CD4-positive, alpha-beta memory T cell (primary cell): ENCODE measurements around the gene CDK3. TPM values are rescaled to one million over a fixed set of nuclear protein-coding genes. Genes with fewer than 3 reads are reported as not detected.

Source experiments
- polyA plus RNA-seq, 2 donors: library from polyadenylated mRNA; unstranded; fragments of 300-500 nt; fragmentation: Illumina TruSeq; gene quantifications; one replicate each; pipeline ENCODE4 v1.2.3, GENCODE V29; 2021
- total RNA-seq, 2 experiments: library from RNA; stranded (reverse); gene quantifications; one replicate each; pipeline ENCODE4 v1.2.3, GENCODE V29; 2021

The CDK3 gene
- total and polyA plus RNA-seq, 4 experiments from 2014 or later = 1.0 to 9.7 (median 5.4) TPM

Other genes starting within 250 kb of the CDK3 start
- 10 to 100 TPM; 25.7 to 25.9 TPM for gene GALK1, start 235.7 kb upstream of the CDK3 start, total RNA-seq
- gene GALK1, start 235.7 kb upstream of the CDK3 start, polyA plus RNA-seq = 10 to 100 TPM; 17.5 to 18.1 TPM
- gene UNK, start 216.0 kb upstream of the CDK3 start, total RNA-seq = 10 to 100 TPM; 45.8 to 48.1 TPM
- gene UNK, start 216.0 kb upstream of the CDK3 start, polyA plus RNA-seq = 10 to 100 TPM; 22.2 to 22.9 TPM
- 100 to 1,000 TPM; 161 to 171 TPM for gene UNC13D, start 156.5 kb upstream of the CDK3 start, total RNA-seq
- 10 to 100 TPM; 39.6 to 78.9 TPM for gene UNC13D, start 156.5 kb upstream of the CDK3 start, polyA plus RNA-seq
- 100 to 1,000 TPM; 159 to 160 TPM for gene WBP2, start 145.5 kb upstream of the CDK3 start, total RNA-seq
- gene WBP2, start 145.5 kb upstream of the CDK3 start, polyA plus RNA-seq = 100 to 1,000 TPM in 1 of 2 donors, 10 to 100 TPM in 1; 80.3 to 127 TPM
- 10 to 100 TPM; 17.5 to 22.6 TPM for gene TRIM47, start 122.3 kb upstream of the CDK3 start, total RNA-seq
- 10 to 100 TPM; 11.2 to 26.8 TPM for gene TRIM47, start 122.3 kb upstream of the CDK3 start, polyA plus RNA-seq
- 10 to 100 TPM; 36.5 to 36.9 TPM for gene TRIM65, start 103.9 kb upstream of the CDK3 start, total RNA-seq
- 10 to 100 TPM; 17.7 to 28.8 TPM for gene TRIM65, start 103.9 kb upstream of the CDK3 start, polyA plus RNA-seq
- gene MRPL38, start 96.0 kb upstream of the CDK3 start, total RNA-seq = 100 to 1,000 TPM; 126 to 142 TPM
- 10 to 100 TPM; 59.1 to 89.0 TPM for gene MRPL38, start 96.0 kb upstream of the CDK3 start, polyA plus RNA-seq
- gene FBF1, start 59.8 kb upstream of the CDK3 start, total RNA-seq = 10 to 100 TPM; 39.6 to 42.7 TPM
- 1 to 10 TPM; 3.7 to 4.0 TPM for gene FBF1, start 59.8 kb upstream of the CDK3 start, polyA plus RNA-seq
- 10 to 100 TPM; 30.4 to 31.7 TPM for gene ACOX1, start 21.7 kb upstream of the CDK3 start, total RNA-seq
- 10 to 100 TPM; 10.2 to 14.4 TPM for gene ACOX1, start 21.7 kb upstream of the CDK3 start, polyA plus RNA-seq
- gene TEN1, start 21.6 kb upstream of the CDK3 start, total RNA-seq = 10 to 100 TPM; 10.2 to 16.1 TPM
- gene TEN1, start 21.6 kb upstream of the CDK3 start, polyA plus RNA-seq = 10 to 100 TPM; 13.1 to 20.2 TPM
- gene EVPL, start 26.5 kb downstream of the CDK3 start, total RNA-seq = not detected
- gene EVPL, start 26.5 kb downstream of the CDK3 start, polyA plus RNA-seq = not detected
- 10 to 100 TPM; 86.5 to 92.4 TPM for gene SRP68, start 71.7 kb downstream of the CDK3 start, total RNA-seq
- 10 to 100 TPM; 59.1 to 84.9 TPM for gene SRP68, start 71.7 kb downstream of the CDK3 start, polyA plus RNA-seq
- not detected for gene GALR2, start 73.9 kb downstream of the CDK3 start, total RNA-seq
- gene GALR2, start 73.9 kb downstream of the CDK3 start, polyA plus RNA-seq = under 1 TPM in 1 of 2 donors, not detected in 1; 0.37 TPM
- under 1 TPM in 1 of 2 experiments, not detected in 1; 0.35 TPM for gene ZACN, start 78.3 kb downstream of the CDK3 start, total RNA-seq
- gene ZACN, start 78.3 kb downstream of the CDK3 start, polyA plus RNA-seq = 1 to 10 TPM in 1 of 2 donors, not detected in 1; 1.0 TPM
- 100 to 1,000 TPM; 183 to 184 TPM for gene EXOC7, start 102.9 kb downstream of the CDK3 start, total RNA-seq
- 10 to 100 TPM; 36.2 to 66.9 TPM for gene EXOC7, start 102.9 kb downstream of the CDK3 start, polyA plus RNA-seq
- gene FOXJ1, start 140.4 kb downstream of the CDK3 start, total RNA-seq = under 1 TPM; 0.19 to 0.20 TPM
- not detected for gene FOXJ1, start 140.4 kb downstream of the CDK3 start, polyA plus RNA-seq
- 10 to 100 TPM; 19.5 to 22.5 TPM for gene RNF157, start 239.6 kb downstream of the CDK3 start, total RNA-seq
- gene RNF157, start 239.6 kb downstream of the CDK3 start, polyA plus RNA-seq = 10 to 100 TPM in 1 of 2 donors, 1 to 10 TPM in 1; 4.0 to 20.5 TPM